ENCODE results near the gene ATXN1.

DNA sequence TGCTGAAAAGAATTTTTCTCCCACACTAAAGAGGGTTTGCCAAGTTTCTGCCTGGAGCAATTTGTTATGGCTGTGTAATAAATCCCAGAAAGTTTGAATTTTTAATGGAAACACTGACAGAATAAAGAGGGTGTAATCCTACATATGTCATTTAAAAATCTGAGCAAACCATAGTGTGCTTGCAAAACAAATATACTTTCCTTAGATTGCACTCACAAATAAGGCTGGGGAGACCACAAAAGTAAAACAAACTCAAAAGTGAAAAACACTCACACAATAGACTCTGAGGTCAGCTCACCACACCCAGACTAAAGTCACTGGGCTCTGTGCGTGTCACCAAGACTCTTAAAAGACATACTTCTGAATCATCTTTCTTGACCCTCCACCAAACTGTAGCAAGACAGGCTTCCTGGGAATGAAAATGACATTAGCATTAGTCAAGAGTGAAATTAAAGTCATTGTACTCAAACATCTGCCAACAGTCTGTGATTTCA is 4.8 kb upstream of the ATXN1 start:
- TF ChIP-seq CTCF (conservative IDR thresholded peaks at IDR 0.05; ENCODE audit: low read length), result no peak
- TF ChIP-seq EZH2phosphoT487 (IDR thresholded peaks at IDR 0.05; ENCODE audit: borderline replicate concordance), result no peak

All from Loucy (cell line).